GM23248 (cell line): ENCODE results near the gene DCD.

Experiments
- EZH2 ChIP-seq: fragments of 200-600 bp; sonication (generic); IDR thresholded peaks from 2 replicates; pipeline ENCODE4 v1.6.1; 2018; ENCODE audit warnings: antibody characterized with exemption, mild to moderate bottlenecking; ENCODE audit not compliant: insufficient read depth, poor library complexity, severe bottlenecking
- EZH2phosphoT487 ChIP-seq: fragments of 200-600 bp; sonication (generic); IDR thresholded peaks from 2 replicates; pipeline ENCODE4 v1.6.1; 2018; ENCODE audit warnings: antibody characterized with exemption, moderate library complexity, mild to moderate bottlenecking, low read depth; ENCODE audit not compliant: insufficient read depth

- no peak for TF ChIP-seq EZH2phosphoT487
- TF ChIP-seq EZH2, result no peak
Measured at GRCh38 chr12:54629925-54630324, 18.2 kb downstream of the DCD start.
